Mammary epithelial cell (primary cell): Measurements from ENCODE around the gene PHTF2.

Source experiments
- EZH2 ChIP-seq: IDR thresholded peaks from 2 replicates; pipeline ENCODE4 v1.6.1; 2012; ENCODE audit warnings: low read length, inconsistent platforms, borderline replicate concordance
- TF ChIP-seq, protein P1 (sequence below), 2 donors: IDR thresholded peaks in 1 of 2; conservative IDR thresholded peaks in 1 of 2; 2 replicates each; pipeline ENCODE4 v1.5.1; 2011 to 2012; ENCODE audit warnings: inconsistent platforms in 2 of 2, low read length in 2 of 2, mild to moderate bottlenecking in 2 of 2, control low read depth in 1 of 2, low read depth in 1 of 2; ENCODE audit not compliant: insufficient read depth in 1 of 2; ENCODE audit errors: extremely low read depth in 1 of 2

DNA sequence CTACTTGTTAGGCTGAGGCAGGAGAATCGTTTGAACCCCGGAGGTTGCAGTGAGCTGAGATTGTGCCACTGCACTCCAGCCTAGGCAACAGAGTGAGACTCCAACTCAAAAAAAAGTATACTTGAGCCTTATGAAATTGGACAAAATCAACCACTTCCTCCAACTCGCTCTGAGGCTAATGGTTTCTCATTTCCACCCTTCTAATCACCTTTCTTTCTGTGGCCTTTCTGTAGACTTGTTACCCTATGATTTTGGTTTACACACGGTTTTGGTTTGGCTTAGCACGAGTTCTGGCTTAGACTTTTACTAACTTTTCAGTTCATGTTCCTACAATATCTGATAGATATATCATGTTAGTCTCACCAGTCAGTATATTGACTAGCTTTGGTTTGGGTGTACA, 152.0 kb downstream of the PHTF2 start:
- no peak for TF ChIP-seq EZH2
- TF ChIP-seq, protein P1, sequence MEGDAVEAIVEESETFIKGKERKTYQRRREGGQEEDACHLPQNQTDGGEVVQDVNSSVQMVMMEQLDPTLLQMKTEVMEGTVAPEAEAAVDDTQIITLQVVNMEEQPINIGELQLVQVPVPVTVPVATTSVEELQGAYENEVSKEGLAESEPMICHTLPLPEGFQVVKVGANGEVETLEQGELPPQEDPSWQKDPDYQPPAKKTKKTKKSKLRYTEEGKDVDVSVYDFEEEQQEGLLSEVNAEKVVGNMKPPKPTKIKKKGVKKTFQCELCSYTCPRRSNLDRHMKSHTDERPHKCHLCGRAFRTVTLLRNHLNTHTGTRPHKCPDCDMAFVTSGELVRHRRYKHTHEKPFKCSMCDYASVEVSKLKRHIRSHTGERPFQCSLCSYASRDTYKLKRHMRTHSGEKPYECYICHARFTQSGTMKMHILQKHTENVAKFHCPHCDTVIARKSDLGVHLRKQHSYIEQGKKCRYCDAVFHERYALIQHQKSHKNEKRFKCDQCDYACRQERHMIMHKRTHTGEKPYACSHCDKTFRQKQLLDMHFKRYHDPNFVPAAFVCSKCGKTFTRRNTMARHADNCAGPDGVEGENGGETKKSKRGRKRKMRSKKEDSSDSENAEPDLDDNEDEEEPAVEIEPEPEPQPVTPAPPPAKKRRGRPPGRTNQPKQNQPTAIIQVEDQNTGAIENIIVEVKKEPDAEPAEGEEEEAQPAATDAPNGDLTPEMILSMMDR (conservative IDR thresholded peaks at IDR 0.05 in 1 of 2, IDR thresholded peaks at IDR 0.05 in 1 of 2; ENCODE audit: extremely low read depth in 1 of 2, insufficient read depth in 1 of 2, low read depth in 1 of 2, low read length in 2 of 2): no peak
